GM23248 (cell line): ENCODE data around the gene TMEM203.

ENCODE experiments used
- EZH2 ChIP-seq: fragments of 200-600 bp; sonication (generic); IDR thresholded peaks from 2 replicates; pipeline ENCODE4 v1.6.1; 2018; ENCODE audit warnings: antibody characterized with exemption, mild to moderate bottlenecking; ENCODE audit not compliant: insufficient read depth, poor library complexity, severe bottlenecking
- EZH2phosphoT487 ChIP-seq: fragments of 200-600 bp; sonication (generic); IDR thresholded peaks from 2 replicates; pipeline ENCODE4 v1.6.1; 2018; ENCODE audit warnings: antibody characterized with exemption, moderate library complexity, mild to moderate bottlenecking, low read depth; ENCODE audit not compliant: insufficient read depth

- no peak for TF ChIP-seq EZH2phosphoT487
- TF ChIP-seq EZH2: no peak
Observed at GRCh38 chr9:137201205-137201868, 4.1 kb downstream of the TMEM203 start.
